Naive thymus-derived CD8-positive, alpha-beta T cell (primary cell): Measurements from ENCODE around the gene EIF4G1. TPM values are rescaled to one million over a fixed set of nuclear protein-coding genes. Genes with fewer than 3 reads are reported as not detected.

Experiments used
- ATAC-seq, 2 donors: fragments of 150-1000 bp; cut with Tn5 transposase in 1 of 2; sonication (Bioruptor Pico), chemical (Tn5 transposase) in 1 of 2; 1 replicate in 1 of 2; 2 replicates in 1 of 2; pipeline ENCODE4 v1.10.0; 2021; ENCODE audit warnings: mild to moderate bottlenecking in 2 of 2, moderate library complexity in 2 of 2
- POLR2A ChIA-PET: fragments of 350-600 bp; sonication (Branson Sonifier 250); formaldehyde crosslinking; loops from one replicate; lab custom pipeline; 2021; ENCODE audit warnings: antibody characterized with exemption; lab: Charles Lee
- DNase-seq, 10 donors: peaks; one replicate each; pipeline versions ENCODE4 v3.0.0 to v3.0.0-alpha.2; 2020 to 2022
- H3K27ac Mint-ChIP-seq, 10 donors: one replicate each; pipeline ENCODE4 v1.8.0; 2020 to 2022; ENCODE audit warnings: mild to moderate bottlenecking in 10 of 10, mixed read lengths in 10 of 10, moderate library complexity in 4 of 10, inconsistent platforms in 1 of 10
- H3K27me3 Mint-ChIP-seq, 5 donors: one replicate each; pipeline ENCODE4 v1.8.0; 2021 to 2022; ENCODE audit warnings: mixed read lengths in 5 of 5
- H3K36me3 Mint-ChIP-seq, 3 donors: one replicate each; pipeline ENCODE4 v1.8.0; 2020 to 2022; ENCODE audit warnings: mixed read lengths in 3 of 3, mild to moderate bottlenecking in 2 of 3, inconsistent platforms in 1 of 3
- H3K4me1 Mint-ChIP-seq, 4 donors: one replicate each; pipeline ENCODE4 v1.8.0; 2021 to 2022; ENCODE audit warnings: mixed read lengths in 4 of 4
- H3K4me3 Mint-ChIP-seq, 10 donors: one replicate each; pipeline ENCODE4 v1.8.0; 2020 to 2022; ENCODE audit warnings: mild to moderate bottlenecking in 10 of 10, mixed read lengths in 10 of 10, moderate library complexity in 6 of 10, inconsistent platforms in 1 of 10
- H3K9me3 Mint-ChIP-seq, 9 donors: one replicate each; pipeline ENCODE4 v1.8.0; 2020 to 2022; ENCODE audit warnings: mixed read lengths in 9 of 9, mild to moderate bottlenecking in 3 of 9, inconsistent platforms in 1 of 9, moderate library complexity in 1 of 9
- polyA plus RNA-seq, 3 donors: library from polyadenylated mRNA; unstranded; fragments of 300-500 nt; fragmentation: Illumina TruSeq; gene quantifications; one replicate each; pipeline ENCODE4 v1.2.3, GENCODE V29; 2021
- total RNA-seq, 8 experiments: library from RNA in 2 of 8; stranded (reverse) in 2 of 8; gene quantifications; one replicate each; pipeline ENCODE4 v1.2.3 and lab custom pipeline; 2021 to 2026

Gene EIF4G1
- total and polyA plus RNA-seq, 5 experiments from 2014 or later = 13.6 to 229 (median 44.6) TPM

DNA sequence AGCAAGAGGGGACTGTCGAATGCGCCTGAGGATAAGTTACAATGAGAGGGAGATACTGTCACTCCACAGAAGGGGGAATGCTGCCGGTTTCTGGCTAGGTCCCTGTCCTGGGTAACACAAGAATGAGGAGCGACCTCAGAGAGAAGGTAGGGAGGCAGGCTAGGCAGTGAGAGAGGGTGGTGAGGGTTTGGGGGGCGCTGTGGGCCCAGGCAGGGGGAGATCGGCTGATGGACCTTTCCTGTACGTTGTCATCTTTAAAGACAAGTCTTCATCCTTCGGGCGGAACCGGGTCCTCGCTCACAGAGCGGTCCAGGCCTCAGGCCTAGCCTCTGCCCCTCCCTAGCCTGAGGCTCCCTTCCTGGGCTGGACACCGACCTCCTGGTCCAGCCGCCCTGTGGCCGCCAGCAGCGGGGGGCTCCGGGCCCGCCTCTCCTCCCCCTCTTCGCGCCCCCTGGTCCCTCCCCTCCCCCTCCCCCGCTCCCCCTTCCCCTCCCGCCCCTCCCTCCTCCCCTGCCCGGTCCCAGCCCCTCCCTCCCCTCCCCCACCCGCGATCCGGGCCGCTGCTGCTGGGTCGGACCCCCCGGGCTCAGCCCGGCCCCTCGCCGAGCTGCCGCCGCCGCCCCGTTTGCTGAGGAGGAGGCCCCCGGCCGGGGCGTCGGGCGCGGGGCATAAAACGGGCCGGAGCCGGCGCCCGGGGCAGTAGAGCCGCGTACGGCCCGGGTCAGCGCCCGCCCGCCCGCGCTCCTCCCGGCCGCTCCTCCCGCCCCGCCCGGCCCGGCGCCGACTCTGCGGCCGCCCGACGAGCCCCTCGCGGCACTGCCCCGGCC lies 65.2 kb downstream of the EIF4G1 start, which contains the start of gene CHRD:
TSS of gene CHRD (plus strand) at position 697 of the 827 bp plus-strand sequence. CDS start 265 bp downstream, outside the sequence.
- H3K4me1 Mint-ChIP-seq = peaks cover 7 to 25% (median 13%) of the 10 kb centered on the region in 4 donors
- no peaks in the 10 kb centered on the region for H3K9me3 Mint-ChIP-seq
- DNase-seq (no peak), ATAC-seq (peak in 1 of 2 donors; percentile 12)
- H3K4me3 Mint-ChIP-seq = peak within 1 kb of the TSS; percentile 66 to 86 (median 80)
- POLR2A ChIA-PET = interaction anchor here (1.1 kb wide), 1 partner anchor 16 kb away, joined by 3 read pairs; no protein-coding TSS in a partner anchor
- peaks cover 0 to 4% (median 0%) of the 10 kb centered on the region in 3 donors for H3K36me3 Mint-ChIP-seq
- H3K27me3 Mint-ChIP-seq = peaks cover 23 to 71% (median 44%) of the 10 kb centered on the region in 5 donors
- H3K27ac Mint-ChIP-seq = peak within 1 kb of the TSS in 3 of 10 donors; percentile 40 to 58 (median 42)

DNA sequence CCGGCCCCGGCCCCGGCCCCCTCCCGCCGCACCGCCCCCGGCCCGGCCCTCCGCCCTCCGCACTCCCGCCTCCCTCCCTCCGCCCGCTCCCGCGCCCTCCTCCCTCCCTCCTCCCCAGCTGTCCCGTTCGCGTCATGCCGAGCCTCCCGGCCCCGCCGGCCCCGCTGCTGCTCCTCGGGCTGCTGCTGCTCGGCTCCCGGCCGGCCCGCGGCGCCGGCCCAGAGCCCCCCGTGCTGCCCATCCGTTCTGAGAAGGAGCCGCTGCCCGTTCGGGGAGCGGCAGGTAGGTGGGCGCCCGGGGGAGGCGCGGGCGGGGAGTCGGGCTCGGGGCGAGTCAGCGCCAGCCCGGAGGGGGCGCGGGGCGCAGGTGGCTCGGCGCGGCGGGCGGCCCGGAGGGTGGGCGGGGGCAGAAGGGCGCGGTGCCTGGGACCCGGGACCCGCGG lies 65.8 kb downstream of the EIF4G1 start:
- H3K4me1 Mint-ChIP-seq = peaks cover 7 to 25% (median 13%) of the 10 kb centered on the region in 4 donors
- peaks cover 0 to 4% (median 0%) of the 10 kb centered on the region in 3 donors for H3K36me3 Mint-ChIP-seq
- POLR2A ChIA-PET = interaction anchor here (1.2 kb wide), 1 partner anchor 16 kb away, joined by 6 read pairs; no protein-coding TSS in a partner anchor
- peak overlapping the region in 1 of 10 donors; percentile 70 for H3K4me3 Mint-ChIP-seq
- no peaks in the 10 kb centered on the region for H3K9me3 Mint-ChIP-seq
- DNase-seq = peak in 2 of 10 donors; percentile 10
- H3K27me3 Mint-ChIP-seq = peaks cover 27 to 77% (median 46%) of the 10 kb centered on the region in 5 donors
- H3K27ac Mint-ChIP-seq = no peak overlapping the region
- peak; percentile 37 to 54 for ATAC-seq

DNA sequence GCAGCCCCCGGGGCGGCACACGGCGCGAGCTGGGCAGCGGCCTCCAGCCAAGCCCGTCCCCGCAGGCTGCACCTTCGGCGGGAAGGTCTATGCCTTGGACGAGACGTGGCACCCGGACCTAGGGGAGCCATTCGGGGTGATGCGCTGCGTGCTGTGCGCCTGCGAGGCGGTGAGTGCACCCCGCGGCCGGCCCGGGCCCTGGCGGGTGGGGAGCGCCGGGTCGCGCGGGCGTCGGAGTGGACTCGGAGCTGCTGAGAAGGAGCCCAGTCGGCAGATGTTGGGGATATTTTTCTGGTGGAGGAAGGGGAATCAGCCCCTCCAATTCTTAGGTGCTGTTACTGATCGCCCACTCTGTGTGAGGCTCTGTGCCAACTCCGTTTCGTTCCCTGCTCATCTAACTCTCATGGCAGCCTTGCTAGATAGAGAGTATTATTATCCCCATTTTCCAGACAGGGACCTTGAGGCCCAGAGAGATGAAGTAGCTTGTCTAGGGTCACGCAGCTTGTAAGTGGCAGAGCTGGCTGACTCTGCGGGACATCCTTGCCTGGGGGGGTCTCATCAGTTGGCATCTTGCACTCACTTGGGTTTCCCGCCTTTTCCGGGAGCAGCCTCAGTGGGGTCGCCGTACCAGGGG lies 66.3 kb downstream of the EIF4G1 start:
- no peaks in the 10 kb centered on the region for H3K9me3 Mint-ChIP-seq
- POLR2A ChIA-PET = interaction anchor here (1.2 kb wide), 1 partner anchor 17 kb away, joined by 6 read pairs; no protein-coding TSS in a partner anchor
- ATAC-seq (peak; percentile 69 to 71), DNase-seq (peak in 3 of 10 donors; percentile 6 to 26 (median 24))
- H3K4me1 Mint-ChIP-seq = peaks cover 7 to 25% (median 13%) of the 10 kb centered on the region in 4 donors
- H3K4me3 Mint-ChIP-seq = peak overlapping the region; percentile 66 to 86 (median 80)
- H3K27ac Mint-ChIP-seq = peak overlapping the region in 1 of 10 donors; percentile 5
- peaks cover 27 to 81% (median 46%) of the 10 kb centered on the region in 5 donors for H3K27me3 Mint-ChIP-seq
- peaks cover 0 to 4% (median 0%) of the 10 kb centered on the region in 3 donors for H3K36me3 Mint-ChIP-seq

DNA sequence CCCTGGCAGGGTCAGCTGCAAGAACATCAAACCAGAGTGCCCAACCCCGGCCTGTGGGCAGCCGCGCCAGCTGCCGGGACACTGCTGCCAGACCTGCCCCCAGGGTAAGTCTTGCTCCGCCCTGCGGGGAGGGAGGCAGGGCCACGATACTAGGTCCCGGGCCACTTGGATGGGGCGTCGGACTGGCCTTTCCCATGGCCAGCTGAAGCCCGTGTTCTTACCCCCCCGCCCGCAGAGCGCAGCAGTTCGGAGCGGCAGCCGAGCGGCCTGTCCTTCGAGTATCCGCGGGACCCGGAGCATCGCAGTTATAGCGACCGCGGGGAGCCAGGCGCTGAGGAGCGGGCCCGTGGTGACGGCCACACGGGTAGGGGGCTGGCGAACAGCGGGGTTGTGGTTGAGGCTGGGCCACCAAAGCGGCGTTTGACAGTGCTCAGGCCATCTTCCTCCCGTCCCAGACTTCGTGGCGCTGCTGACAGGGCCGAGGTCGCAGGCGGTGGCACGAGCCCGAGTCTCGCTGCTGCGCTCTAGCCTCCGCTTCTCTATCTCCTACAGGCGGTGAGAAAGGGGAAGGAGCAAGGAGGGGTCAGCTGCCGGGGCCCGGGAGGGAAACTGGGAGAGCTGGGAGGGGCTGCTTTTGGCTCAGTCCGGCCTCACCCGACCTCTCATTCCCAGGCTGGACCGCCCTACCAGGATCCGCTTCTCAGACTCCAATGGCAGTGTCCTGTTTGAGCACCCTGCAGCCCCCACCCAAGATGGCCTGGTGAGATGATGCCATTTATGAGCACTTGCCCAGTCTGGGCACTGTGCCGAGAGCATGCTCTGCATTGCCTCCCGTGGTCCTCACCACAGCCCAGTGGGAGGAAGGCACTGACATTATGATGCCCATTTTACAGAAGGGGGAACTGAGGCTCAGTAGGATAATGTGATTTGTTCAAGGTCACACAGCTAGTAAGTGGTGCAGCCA lies 67.1 kb downstream of the EIF4G1 start:
- DNase-seq (peak in 1 of 10 donors; percentile 18), ATAC-seq (peak; percentile 43 to 45)
- POLR2A ChIA-PET = interaction anchor here (1.2 kb wide), 1 partner anchor 17 kb away, joined by 6 read pairs; no protein-coding TSS in a partner anchor
- Mint-ChIP-seq H3K27ac (no peak overlapping the region), H3K4me3 (peak overlapping the region; percentile 65 to 84 (median 80)), H3K4me1 (peaks cover 7 to 25% (median 13%) of the 10 kb centered on the region in 4 donors), H3K27me3 (peaks cover 29 to 84% (median 42%) of the 10 kb centered on the region in 5 donors), H3K36me3 (peaks cover 0 to 4% (median 0%) of the 10 kb centered on the region in 3 donors), H3K9me3 (no peaks in the 10 kb centered on the region)

DNA sequence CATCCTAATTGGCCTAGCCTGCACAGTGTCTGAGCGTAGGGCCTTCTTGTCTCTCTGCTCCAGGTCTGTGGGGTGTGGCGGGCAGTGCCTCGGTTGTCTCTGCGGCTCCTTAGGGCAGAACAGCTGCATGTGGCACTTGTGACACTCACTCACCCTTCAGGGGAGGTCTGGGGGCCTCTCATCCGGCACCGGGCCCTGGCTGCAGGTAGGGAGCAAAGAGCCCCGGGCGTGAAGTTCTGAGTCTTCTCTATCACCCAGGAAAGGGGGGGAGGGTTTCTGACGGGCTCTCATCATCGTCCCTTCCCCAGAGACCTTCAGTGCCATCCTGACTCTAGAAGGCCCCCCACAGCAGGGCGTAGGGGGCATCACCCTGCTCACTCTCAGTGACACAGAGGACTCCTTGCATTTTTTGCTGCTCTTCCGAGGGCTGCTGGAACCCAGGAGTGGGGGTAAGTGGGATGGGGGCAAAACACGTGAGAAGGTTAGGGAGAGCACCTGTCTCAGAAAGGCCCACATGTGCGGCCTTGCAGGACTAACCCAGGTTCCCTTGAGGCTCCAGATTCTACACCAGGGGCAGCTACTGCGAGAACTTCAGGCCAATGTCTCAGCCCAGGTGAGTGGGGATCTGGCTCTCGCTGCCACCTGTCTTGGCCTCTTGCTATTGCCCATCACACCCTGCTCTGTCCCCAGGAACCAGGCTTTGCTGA lies 68.1 kb downstream of the EIF4G1 start:
- Mint-ChIP-seq H3K27me3 (peaks cover 26 to 80% (median 42%) of the 10 kb centered on the region in 5 donors), H3K27ac (peak overlapping the region in 1 of 10 donors; percentile 25), H3K36me3 (peaks cover 0 to 4% (median 0%) of the 10 kb centered on the region in 3 donors), H3K4me3 (peak overlapping the region in 4 of 10 donors; percentile 18 to 82 (median 26)), H3K9me3 (no peaks in the 10 kb centered on the region), H3K4me1 (peaks cover 7 to 22% (median 12%) of the 10 kb centered on the region in 4 donors)
- ATAC-seq = no peak
- POLR2A ChIA-PET = no interaction called here
- DNase-seq = no peak

DNA sequence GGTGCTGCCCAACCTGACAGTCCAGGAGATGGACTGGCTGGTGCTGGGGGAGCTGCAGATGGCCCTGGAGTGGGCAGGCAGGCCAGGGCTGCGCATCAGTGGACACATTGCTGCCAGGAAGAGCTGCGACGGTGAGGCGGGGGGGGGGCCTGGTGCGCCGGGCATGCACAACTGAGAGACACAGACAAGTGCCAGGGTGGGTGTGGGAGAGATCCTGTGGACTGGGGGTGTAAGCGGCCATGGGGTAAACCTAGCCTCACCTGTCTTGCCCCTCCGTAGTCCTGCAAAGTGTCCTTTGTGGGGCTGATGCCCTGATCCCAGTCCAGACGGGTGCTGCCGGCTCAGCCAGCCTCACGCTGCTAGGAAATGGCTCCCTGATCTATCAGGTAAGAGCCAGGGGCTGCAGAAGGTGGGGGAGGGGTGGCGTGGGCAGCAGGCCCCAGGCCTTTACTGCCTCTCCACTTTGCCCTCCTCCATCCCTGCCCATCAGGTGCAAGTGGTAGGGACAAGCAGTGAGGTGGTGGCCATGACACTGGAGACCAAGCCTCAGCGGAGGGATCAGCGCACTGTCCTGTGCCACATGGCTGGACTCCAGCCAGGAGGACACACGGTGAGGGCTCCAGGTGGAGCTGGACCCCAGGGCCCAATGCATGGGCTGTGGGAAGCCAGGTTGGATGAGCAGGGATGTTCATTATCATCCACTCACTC lies 68.8 kb downstream of the EIF4G1 start:
- peak overlapping the region in 1 of 10 donors; percentile 29 for H3K27ac Mint-ChIP-seq
- H3K27me3 Mint-ChIP-seq = peaks cover 26 to 73% (median 42%) of the 10 kb centered on the region in 5 donors
- ATAC-seq (no peak), DNase-seq (no peak)
- H3K9me3 Mint-ChIP-seq = no peaks in the 10 kb centered on the region
- H3K36me3 Mint-ChIP-seq = peaks cover 0 to 4% (median 0%) of the 10 kb centered on the region in 3 donors
- POLR2A ChIA-PET = interaction anchor here (0.7 kb wide), 1 partner anchor 306 kb away, joined by 3 read pairs; no protein-coding TSS in a partner anchor
- peaks cover 5 to 15% (median 10%) of the 10 kb centered on the region in 4 donors for H3K4me1 Mint-ChIP-seq
- peak overlapping the region in 1 of 10 donors; percentile 19 for H3K4me3 Mint-ChIP-seq

DNA sequence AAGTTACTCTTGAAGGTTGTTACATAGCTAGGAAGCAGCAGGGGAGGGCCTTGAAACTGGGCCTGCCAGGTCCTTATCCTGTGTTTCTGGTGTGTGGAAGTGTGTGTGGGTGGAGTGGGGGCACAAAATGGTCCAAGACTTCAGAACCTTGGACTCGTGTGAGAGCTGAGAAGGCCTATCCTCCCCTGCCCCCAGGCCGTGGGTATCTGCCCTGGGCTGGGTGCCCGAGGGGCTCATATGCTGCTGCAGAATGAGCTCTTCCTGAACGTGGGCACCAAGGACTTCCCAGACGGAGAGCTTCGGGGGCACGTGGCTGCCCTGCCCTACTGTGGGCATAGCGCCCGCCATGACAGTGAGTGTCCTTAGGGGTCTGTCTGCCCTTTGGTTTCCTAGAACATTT lies 69.9 kb downstream of the EIF4G1 start:
- Mint-ChIP-seq H3K9me3 (no peaks in the 10 kb centered on the region), H3K27ac (no peak overlapping the region), H3K4me3 (peak overlapping the region in 1 of 10 donors; percentile 41), H3K36me3 (peaks cover 0 to under 1% (median 0%) of the 10 kb centered on the region in 3 donors), H3K4me1 (peaks cover 1 to 11% (median 7%) of the 10 kb centered on the region in 4 donors), H3K27me3 (peaks cover 15 to 63% (median 31%) of the 10 kb centered on the region in 5 donors)
- POLR2A ChIA-PET = no interaction called here
- no peak for DNase-seq
- no peak for ATAC-seq

Other genes starting within 250 kb of the EIF4G1 start
- not detected for gene HTR3E, start 217.5 kb upstream of the EIF4G1 start, total RNA-seq
- not detected for gene HTR3E, start 217.5 kb upstream of the EIF4G1 start, polyA plus RNA-seq
- 10 to 100 TPM; 87.2 to 93.5 TPM for gene EIF2B5, start 179.2 kb upstream of the EIF4G1 start, total RNA-seq
- 10 to 100 TPM; 45.8 to 66.6 (median 54.5) TPM for gene EIF2B5, start 179.2 kb upstream of the EIF4G1 start, polyA plus RNA-seq
- gene DVL3, start 159.2 kb upstream of the EIF4G1 start, total RNA-seq = 10 to 100 TPM; 44.2 to 50.4 TPM
- 10 to 100 TPM in 1 of 3 donors, 1 to 10 TPM in 2; 3.0 to 10.8 (median 9.1) TPM for gene DVL3, start 159.2 kb upstream of the EIF4G1 start, polyA plus RNA-seq
- 100 to 1,000 TPM; 181 to 193 TPM for gene AP2M1, start 139.8 kb upstream of the EIF4G1 start, total RNA-seq
- gene AP2M1, start 139.8 kb upstream of the EIF4G1 start, polyA plus RNA-seq = 100 to 1,000 TPM; 210 to 271 (median 234) TPM
- gene ABCF3, start 128.4 kb upstream of the EIF4G1 start, total RNA-seq = 100 to 1,000 TPM; 126 to 128 TPM
- 10 to 100 TPM; 35.2 to 56.3 (median 37.6) TPM for gene ABCF3, start 128.4 kb upstream of the EIF4G1 start, polyA plus RNA-seq
- under 1 TPM in 1 of 2 experiments, not detected in 1; 0.41 TPM for gene VWA5B2, start 85.0 kb upstream of the EIF4G1 start, total RNA-seq
- gene VWA5B2, start 85.0 kb upstream of the EIF4G1 start, polyA plus RNA-seq = under 1 TPM in 2 of 3 donors, not detected in 1; 0.12 to 0.23 TPM
- gene ALG3, start 65.6 kb upstream of the EIF4G1 start, total RNA-seq = 10 to 100 TPM; 37.7 to 45.3 TPM
- gene ALG3, start 65.6 kb upstream of the EIF4G1 start, polyA plus RNA-seq = 10 to 100 TPM; 47.6 to 68.6 (median 49.8) TPM
- 1 to 10 TPM; 1.4 to 1.8 TPM for gene EEF1AKMT4, start 64.9 kb upstream of the EIF4G1 start, total RNA-seq
- 1 to 10 TPM; 3.4 to 4.0 (median 3.5) TPM for gene EEF1AKMT4, start 64.9 kb upstream of the EIF4G1 start, polyA plus RNA-seq
- not detected for gene CAMK2N2, start 53.1 kb upstream of the EIF4G1 start, total RNA-seq
- not detected for gene CAMK2N2, start 53.1 kb upstream of the EIF4G1 start, polyA plus RNA-seq
- not detected for gene ECE2, start 38.6 kb upstream of the EIF4G1 start, total RNA-seq
- gene ECE2, start 38.6 kb upstream of the EIF4G1 start, polyA plus RNA-seq = not detected
- 100 to 1,000 TPM; 135 to 150 TPM for gene PSMD2, start 15.4 kb upstream of the EIF4G1 start, total RNA-seq
- gene PSMD2, start 15.4 kb upstream of the EIF4G1 start, polyA plus RNA-seq = 100 to 1,000 TPM; 167 to 183 (median 178) TPM
- 1 to 10 TPM; 7.7 to 9.0 TPM for gene FAM131A, start 23.0 kb downstream of the EIF4G1 start, total RNA-seq
- 1 to 10 TPM in 2 of 3 donors, under 1 TPM in 1; 0.98 to 1.8 (median 1.0) TPM for gene FAM131A, start 23.0 kb downstream of the EIF4G1 start, polyA plus RNA-seq
- 1 to 10 TPM; 5.2 to 6.3 TPM for gene CLCN2, start 47.0 kb downstream of the EIF4G1 start, total RNA-seq
- 1 to 10 TPM in 1 of 3 donors, under 1 TPM in 2; 0.12 to 1.1 (median 0.28) TPM for gene CLCN2, start 47.0 kb downstream of the EIF4G1 start, polyA plus RNA-seq
- 10 to 100 TPM; 58.2 to 60.9 TPM for gene POLR2H, start 47.1 kb downstream of the EIF4G1 start, total RNA-seq
- 10 to 100 TPM; 58.0 to 81.6 (median 68.0) TPM for gene POLR2H, start 47.1 kb downstream of the EIF4G1 start, polyA plus RNA-seq
- gene THPO, start 63.6 kb downstream of the EIF4G1 start, total RNA-seq = not detected
- gene THPO, start 63.6 kb downstream of the EIF4G1 start, polyA plus RNA-seq = not detected
- not detected for gene CHRD, start 65.4 kb downstream of the EIF4G1 start, total RNA-seq
- not detected for gene CHRD, start 65.4 kb downstream of the EIF4G1 start, polyA plus RNA-seq
- gene EPHB3, start 247.2 kb downstream of the EIF4G1 start, total RNA-seq = not detected
- gene EPHB3, start 247.2 kb downstream of the EIF4G1 start, polyA plus RNA-seq = under 1 TPM; 0.23 to 0.59 (median 0.55) TPM